HG03175 (cell line): ENCODE results near the gene ATXN10.

Source experiments
- ATAC-seq: cut with Tn5 transposase; IDR thresholded peaks from one replicate; pipeline ENCODE4 v1.9.1; 2021; ENCODE audit warnings: mild to moderate bottlenecking, moderate library complexity; ENCODE audit not compliant: unreplicated experiment

ATXN10 gene

DNA sequence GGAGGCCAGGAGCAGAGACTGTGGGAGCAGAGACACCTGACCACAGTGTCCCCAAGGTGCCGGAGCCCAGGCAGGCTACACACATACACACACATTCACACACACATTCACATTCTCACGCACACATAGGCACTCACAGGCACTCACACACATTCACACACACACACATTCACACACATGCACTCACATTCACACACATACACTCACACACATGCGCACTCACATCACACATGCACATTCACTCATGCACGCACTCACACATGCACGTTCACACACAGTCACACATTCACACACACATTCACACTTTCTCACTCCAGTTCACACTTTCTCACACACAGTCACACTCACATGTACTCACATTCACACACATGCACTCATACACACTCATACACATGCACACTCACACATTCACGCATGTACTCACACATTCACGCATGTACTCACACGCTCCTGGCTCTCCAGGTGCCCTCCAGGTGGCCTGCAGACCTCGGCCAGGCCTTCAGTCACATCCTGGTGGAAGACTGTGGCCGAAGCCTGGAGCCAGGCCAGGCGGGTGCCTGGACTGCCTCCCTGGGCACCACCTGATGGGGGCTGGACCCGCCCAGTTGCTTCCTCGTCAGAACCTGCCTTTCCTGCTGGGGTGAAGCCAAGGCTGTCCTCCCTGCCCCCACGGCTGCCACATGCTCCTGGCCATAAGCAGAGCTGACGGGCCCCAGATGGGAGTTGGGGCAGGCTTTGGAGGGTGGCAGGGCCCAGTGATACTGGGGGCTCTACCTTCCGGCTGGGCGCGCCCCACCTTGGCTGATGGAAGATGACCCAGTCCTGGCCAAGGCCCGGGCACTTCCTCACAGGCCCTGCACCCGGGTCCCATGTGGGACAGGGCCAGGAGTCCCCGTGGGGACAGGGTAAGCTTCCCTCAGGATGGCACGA lies 215.8 kb downstream of the ATXN10 start:
- ATAC-seq, result no peak

DNA sequence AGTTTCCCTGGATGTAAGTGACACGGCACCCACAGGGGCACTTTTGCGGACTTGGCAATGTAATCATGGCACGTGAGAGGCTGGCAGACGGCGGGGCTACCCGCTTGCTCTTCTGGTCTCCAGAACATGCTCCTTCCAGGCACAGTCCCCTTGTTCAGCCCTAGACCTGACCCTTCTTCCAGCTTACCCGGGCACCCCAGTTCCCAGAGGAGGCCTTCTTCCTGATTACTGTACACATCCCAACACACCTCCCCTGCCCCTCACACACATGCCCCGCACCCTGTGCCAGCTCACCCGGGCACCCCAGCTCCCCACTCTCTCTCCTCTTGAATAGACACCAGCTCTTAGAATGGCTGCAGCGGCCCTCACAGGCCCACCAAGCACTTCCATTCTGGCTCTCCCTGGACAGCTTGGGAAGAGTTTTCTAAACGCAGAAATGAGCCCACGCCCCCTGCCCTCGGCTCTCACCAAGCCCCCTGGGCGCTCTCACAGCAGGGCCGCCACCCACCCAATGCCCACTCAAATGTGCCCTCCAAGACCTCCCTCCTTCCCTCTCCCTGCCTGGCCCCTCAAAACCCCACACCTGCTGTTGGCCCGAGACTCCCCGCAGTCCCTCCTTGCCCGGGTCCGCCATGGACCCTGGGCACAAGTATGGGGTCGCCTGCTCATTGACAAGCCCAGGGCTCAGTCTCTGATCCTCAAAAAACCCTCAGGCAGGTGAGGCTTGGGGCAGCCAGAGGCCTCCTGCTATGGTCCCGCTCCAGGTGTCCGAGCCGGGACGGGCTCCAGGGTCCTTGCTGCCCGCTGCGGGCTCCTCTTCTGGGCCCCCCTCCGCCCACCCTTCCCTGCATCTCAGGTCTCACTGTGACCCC lies 216.8 kb downstream of the ATXN10 start:
- no peak for ATAC-seq

GRCh38 chr22:45889093-45889538 lies 217.5 kb downstream of the ATXN10 start:
- ATAC-seq, result no peak

- ATAC-seq, result no peak
Observed at GRCh38 chr22:45889539-45890350, 218.1 kb downstream of the ATXN10 start.

DNA sequence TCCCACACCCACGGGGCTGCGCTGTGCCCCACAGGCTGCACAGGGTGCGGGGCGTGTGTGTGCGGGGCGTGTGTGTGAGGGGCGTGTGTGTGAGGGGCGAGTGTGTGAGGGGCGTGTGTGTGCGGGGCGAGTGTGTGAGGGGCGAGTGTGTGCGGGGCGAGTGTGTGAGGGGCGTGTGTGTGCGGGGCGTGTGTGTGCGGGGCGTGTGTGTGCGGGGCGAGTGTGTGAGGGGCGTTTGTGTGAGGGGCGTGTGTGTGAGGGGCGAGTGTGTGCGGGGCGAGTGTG lies 218.7 kb downstream of the ATXN10 start:
- ATAC-seq, result no peak

DNA sequence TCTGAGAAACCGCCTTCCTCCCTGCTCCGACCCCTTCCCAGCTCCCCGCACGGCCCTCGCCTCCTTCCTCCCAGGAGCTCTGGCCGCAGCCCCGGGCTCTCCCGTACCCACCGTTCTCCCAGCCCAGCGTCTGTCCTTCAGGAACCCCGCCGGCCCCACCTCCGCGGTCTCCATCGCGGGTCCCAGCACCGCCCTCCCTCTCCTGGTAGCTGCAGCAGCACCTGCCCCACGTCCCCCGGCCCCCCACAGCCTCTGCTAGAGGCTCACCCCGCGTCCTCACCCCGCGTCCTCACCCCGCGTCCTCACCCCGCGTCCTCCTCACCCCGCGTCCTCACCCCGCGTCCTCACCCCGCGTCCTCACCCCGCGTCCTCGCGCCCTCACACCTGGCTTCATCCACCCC lies 219.4 kb downstream of the ATXN10 start:
- no peak for ATAC-seq

GRCh38 chr22:45891471-45891995 lies 219.9 kb downstream of the ATXN10 start:
- no peak for ATAC-seq

- ATAC-seq, result no peak
Observed at GRCh38 chr22:45891996-45892621, 220.5 kb downstream of the ATXN10 start.

- no peak for ATAC-seq
Observed at GRCh38 chr22:45892681-45893461, 221.2 kb downstream of the ATXN10 start.

DNA sequence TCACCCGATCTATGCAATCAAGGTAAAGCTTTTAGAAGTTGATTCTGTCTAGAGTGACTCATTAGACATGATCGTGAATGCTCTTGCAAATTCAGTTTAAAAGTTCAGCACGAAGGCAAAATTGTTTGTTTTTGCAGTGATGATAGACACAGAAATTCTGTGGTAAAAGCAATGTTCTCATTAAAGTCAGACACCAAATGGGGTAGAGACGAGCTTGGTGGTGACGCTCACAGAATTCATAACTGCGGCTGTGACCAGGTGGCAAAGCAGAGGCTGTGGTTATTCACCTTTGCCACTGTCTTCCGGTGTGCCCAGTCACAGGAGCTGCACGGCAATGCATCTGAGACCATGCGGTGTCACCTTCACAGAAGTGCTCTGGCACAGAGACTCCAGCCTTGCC lies 221.9 kb downstream of the ATXN10 start:
- ATAC-seq, result no peak
